ENCODE data around the gene USP6NL.

The USP6NL gene

GRCh38 chr10:11615396-11615795 is 3.9 kb upstream of the USP6NL start:
- no peak for DNase-seq

GRCh38 chr10:11612021-11613001 is 861 bp upstream of the USP6NL start:
- no peak for DNase-seq

DNA sequence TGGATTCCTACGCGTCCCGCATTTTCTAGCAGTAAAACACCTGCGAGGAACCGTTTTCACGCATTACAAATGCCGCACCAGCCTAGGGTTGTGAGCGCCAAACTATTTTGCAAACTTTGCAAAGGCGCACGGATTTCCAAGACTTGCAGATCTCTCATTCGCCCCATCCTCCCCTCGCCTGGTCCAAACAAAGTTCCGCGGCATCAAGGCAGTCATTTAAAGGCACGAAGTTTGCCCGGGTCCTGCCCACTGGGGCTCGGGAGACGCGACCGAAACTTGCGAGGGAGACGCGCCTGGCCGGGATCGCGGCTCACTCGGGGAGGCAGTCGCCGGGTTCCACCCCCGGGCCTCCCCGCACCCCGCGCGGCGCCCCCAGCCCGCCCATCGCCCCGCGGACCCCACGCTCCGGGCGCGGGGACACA is 613 bp downstream of the USP6NL start:
- DNase-seq, result no peak

- no peak for DNase-seq
Observed at GRCh38 chr10:11610166-11610825, 1.2 kb downstream of the USP6NL start.

GRCh38 chr10:11609492-11610093 is 1.9 kb downstream of the USP6NL start:
- DNase-seq, result no peak

GRCh38 chr10:11609052-11609451 is 2.4 kb downstream of the USP6NL start:
- DNase-seq, result no peak

DNA sequence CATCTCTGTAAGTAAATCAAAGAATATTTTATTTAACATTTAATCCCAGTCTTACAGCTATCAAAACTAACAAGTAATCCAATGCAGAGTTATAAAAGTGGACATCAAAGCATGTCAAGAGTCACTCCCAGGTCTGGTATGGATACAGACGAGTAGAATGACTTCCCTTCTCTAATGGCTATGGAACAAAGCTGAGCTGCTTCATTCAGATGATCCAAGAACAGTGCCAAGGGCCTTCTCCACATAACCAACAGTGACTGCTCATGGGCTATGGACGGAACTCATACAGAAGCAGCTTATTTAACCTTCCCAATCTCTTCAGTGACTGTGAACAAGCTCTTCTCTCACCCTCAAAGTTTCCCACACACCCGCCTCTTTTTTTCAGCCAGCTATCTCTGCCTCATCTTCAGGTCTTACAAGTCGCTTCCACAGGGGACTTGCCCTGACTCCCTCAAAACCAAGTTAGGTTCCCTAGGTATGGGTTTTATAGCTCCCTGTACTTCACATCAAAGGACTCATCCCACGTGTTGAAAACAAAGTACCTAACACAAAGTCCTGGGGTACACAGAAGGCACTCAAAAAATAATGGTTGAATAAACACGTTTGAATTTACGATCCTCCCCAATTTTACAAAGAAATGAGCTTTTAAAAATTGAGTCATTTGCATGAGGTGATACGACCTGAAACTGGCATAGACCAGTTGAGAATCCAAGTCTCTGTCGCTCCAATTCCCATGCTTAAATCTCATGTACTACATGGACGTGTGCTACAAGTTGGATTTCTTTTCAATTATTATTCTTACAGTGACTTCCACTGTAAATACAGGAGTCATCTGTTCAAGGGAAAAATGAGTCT is 3.1 kb downstream of the USP6NL start:
- no peak for DNase-seq

- DNase-seq, result no peak
Observed at GRCh38 chr10:11605807-11606408, 5.5 kb downstream of the USP6NL start.

- DNase-seq, result no peak
Observed at GRCh38 chr10:11604865-11605650, 6.4 kb downstream of the USP6NL start.

- DNase-seq, result no peak
Observed at GRCh38 chr10:11603741-11604140, 7.7 kb downstream of the USP6NL start.

- no peak for DNase-seq
Observed at GRCh38 chr10:11602919-11603523, 8.4 kb downstream of the USP6NL start.

- DNase-seq, result no peak
Observed at GRCh38 chr10:11602358-11602757, 9.1 kb downstream of the USP6NL start.

GRCh38 chr10:11601670-11602069 is 9.8 kb downstream of the USP6NL start:
- DNase-seq, result no peak

DNA sequence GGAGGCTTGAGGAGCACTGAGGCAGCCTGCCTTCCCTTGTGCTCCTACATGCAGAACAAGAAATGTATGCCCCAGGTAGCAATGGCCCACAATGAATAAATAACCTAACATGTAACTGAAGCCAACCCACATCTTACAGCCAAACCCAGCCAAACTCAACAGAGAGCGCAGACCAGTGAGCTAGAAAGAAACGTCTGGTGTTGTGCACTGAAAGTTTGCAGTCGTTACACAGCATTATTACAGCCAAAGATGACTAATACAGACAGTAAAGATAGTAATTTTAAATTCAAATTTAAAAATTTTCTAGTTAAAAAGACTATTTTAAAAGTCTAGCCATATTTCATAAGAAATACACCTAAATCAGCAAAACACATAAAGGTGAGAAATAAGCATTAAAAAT is 11.2 kb downstream of the USP6NL start:
- no peak for DNase-seq

DNA sequence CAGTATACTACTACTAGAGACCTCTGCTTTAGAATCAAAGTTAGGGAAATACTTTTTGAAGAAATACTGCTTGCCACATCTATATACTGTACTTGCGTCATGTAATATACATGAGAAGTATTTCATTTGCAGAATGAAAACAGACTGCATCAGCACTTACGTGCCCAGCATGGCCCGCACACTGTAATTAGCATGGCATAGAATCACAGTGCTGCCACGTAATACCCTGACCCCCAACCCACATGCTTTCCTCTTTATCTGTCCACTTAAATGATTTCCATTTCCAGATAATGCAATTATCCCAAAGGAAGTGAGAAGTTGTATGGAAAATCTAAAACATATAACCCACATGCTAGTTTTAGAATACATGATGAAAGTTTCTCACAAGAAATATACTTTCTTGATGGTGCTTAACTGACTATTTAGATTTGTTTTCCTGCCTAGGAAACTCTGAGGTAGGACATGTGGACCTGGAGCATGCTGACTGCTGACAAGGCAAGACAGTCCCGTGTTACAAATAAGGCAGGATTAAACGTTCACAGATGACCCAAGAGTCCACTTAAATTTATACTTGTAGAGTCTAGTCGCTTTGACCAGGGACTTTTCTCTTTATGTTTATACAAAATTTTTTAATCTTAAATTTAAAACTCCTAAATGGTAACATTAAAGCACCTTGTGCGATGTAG is 12.6 kb downstream of the USP6NL start:
- DNase-seq, result no peak

DNA sequence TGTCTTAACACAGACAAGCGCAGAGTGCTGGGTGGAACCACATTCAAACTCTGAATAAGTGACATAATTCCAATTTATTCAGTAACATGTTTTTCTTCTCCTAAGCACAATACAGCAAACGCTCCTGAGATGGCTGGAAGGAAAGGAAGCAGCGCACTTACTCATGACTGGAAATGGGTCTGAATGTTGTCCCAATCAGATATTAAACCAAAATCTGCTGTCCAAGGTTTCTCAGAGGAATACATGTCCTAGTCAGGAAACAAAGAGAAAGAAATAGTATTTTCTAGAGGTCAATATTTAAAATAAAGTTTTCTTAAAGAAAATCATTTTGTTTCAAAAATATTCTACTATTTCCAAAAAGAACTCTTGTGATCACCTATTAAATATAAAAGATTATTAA is 14.0 kb downstream of the USP6NL start:
- DNase-seq, result no peak

DNA sequence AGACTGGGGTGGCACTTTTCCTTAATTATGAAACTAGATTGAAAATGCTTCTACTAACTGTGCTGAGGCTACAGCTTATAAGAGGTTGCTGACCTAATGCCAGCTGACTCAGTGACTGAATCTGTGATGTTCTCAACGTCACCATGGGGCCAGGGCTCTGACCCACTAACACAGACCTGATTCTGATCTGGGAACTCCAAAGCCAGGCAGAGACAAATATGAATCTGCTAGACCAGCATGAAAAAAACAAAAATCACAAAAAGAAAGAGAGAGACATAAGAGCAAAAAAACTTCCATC is 16.1 kb downstream of the USP6NL start:
- DNase-seq, result no peak

- DNase-seq, result no peak
Observed at GRCh38 chr10:11594589-11595394, 16.7 kb downstream of the USP6NL start.

DNA sequence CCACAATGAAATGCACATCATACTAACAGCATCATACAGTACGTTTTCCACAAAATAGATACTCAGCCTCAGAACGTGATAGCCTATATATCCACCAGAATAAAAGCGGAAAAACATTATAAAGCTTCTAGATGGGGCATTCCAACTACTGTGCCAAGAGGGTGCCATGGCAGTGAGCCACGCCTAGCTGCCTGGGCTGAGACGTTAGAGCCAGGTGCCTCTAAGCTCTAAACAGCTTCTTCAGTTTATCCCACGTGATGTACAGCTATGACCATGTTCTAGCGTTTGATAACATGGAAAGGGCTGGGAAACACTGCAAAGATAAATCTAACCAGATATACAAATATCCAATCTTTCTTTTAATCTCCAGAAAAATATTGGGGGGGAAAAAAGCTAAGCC is 17.8 kb downstream of the USP6NL start:
- no peak for DNase-seq

DNA sequence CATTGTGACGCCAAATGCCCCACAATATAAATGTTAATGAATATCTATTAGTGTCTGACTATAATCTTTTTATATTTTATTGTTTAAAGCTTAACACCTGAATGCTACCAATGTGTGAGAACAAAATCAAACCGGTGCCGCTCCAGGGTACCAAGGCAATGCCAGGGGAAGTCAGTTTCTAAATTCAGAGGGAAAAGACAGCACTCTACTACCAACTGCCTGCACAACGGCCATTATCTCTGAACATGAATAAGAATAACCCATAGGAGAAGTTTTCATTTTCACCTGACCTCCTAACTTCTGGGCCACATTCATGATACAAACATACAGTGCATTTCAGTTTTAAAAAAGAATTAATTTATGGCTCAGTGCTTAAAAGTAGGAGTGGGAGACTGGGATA is 21.7 kb downstream of the USP6NL start:
- DNase-seq, result no peak
